Heart left ventricle (tissue), 16 donors: Measurements from ENCODE around the gene MPST. TPM values are rescaled to one million over a fixed set of nuclear protein-coding genes. Genes with fewer than 3 reads are reported as not detected.
"Not testable (repeated sequence)": the region's sequence is repeated elsewhere in the genome, so short reads cannot be mapped to it uniquely, and the experiment has no call there.

Experiments used
- ATAC-seq, 4 donors: fragments of 200-7000 bp; cut with Tn5 transposase; one replicate each; pipeline ENCODE4 v1.9.1; 2020 to 2022; ENCODE audit warnings: moderate library complexity in 4 of 4, mild to moderate bottlenecking in 3 of 4, moderate number of reproducible peaks in 1 of 4
- DNase-seq, 5 donors: peaks; one replicate each; pipeline ENCODE4 v3.0.0-alpha.2; 2020
- H3K27ac ChIP-seq, 12 donors: fragments of 200-600 bp; sonication (generic) in 4 of 12; one replicate each; pipeline versions ENCODE4 v1.5.0 to v1.8.0; 2016 to 2022; ENCODE audit warnings: mild to moderate bottlenecking in 2 of 12
- H3K27me3 ChIP-seq, 9 donors: fragments of 200-600 bp; sonication (generic) in 2 of 9; one replicate each; pipeline versions ENCODE4 v1.5.1 to v1.8.0; 2016 to 2022; ENCODE audit warnings: mild to moderate bottlenecking in 3 of 9
- H3K36me3 ChIP-seq, 9 donors: fragments of 200-600 bp; sonication (generic) in 2 of 9; one replicate each; pipeline versions ENCODE4 v1.5.0 to v1.8.0; 2018 to 2022; ENCODE audit warnings: mild to moderate bottlenecking in 2 of 9
- H3K4me1 ChIP-seq, 12 donors: fragments of 200-600 bp; sonication (generic) in 4 of 12; one replicate each; pipeline versions ENCODE4 v1.5.0 to v1.8.0; 2016 to 2022; ENCODE audit warnings: mild to moderate bottlenecking in 3 of 12
- H3K4me3 ChIP-seq, 12 donors: fragments of 200-600 bp; sonication (generic) in 4 of 12; one replicate each; pipeline versions ENCODE4 v1.5.0 to v1.8.0; 2017 to 2022; ENCODE audit warnings: mild to moderate bottlenecking in 9 of 12, moderate library complexity in 4 of 12
- H3K9me3 ChIP-seq, 12 donors: fragments of 200-600 bp; sonication (generic) in 4 of 12; one replicate each; pipeline versions ENCODE4 v1.5.0 to v1.8.0; 2016 to 2022; ENCODE audit warnings: mild to moderate bottlenecking in 1 of 12
- POLR2A ChIP-seq, 2 donors: fragments of 450-650 bp; IDR thresholded peaks; one replicate each; pipeline ENCODE4 v1.6.1; 2017; ENCODE audit warnings: antibody characterized with exemption in 2 of 2, mild to moderate bottlenecking in 2 of 2, moderate library complexity in 2 of 2
- WGBS, 4 donors: extraction: QIAGEN DNeasy Blood & Tissue Kit in 2 of 4; methylation state at CpG; one replicate each; pipeline versions ENCODE4 v1.1.5 to v1.1.7; 2013 to 2018; 5-methylcytosine and 5-hydroxymethylcytosine counted together
- intact Hi-C, 10 donors: fragments of 100-400 bp; cut with DNase I; formaldehyde crosslinking; loops; one replicate each; pipeline versions ENCODE4 v1.11.1 to v1.14.2; 2022
- polyA plus RNA-seq, 2 donors: library from polyadenylated mRNA; stranded (reverse); fragments of 200-250 nt; gene quantifications; one replicate each; pipeline ENCODE4 v1.2.3, GENCODE V29; 2013
- total RNA-seq, 9 donors: library from RNA; depleted of rRNA in 2 of 9; stranded (reverse); fragments of >200 nt in 2 of 9; fragmentation: NEBNext Ultra II Directional in 3 of 9; extraction: Animal tissue kit (Norgen Biotek cat#: 25700) in 3 of 9; gene quantifications; one replicate each; pipeline versions ENCODE4 v1.1.0 to v1.2.4, GENCODE V29; 2016 to 2023
- TF ChIP-seq, protein P1 (sequence below), 12 donors: fragments of 200-600 bp; sonication (generic) in 4 of 12; IDR thresholded peaks; one replicate each; pipeline versions ENCODE4 v1.5.0 to v1.8.0; 2018 to 2022; ENCODE audit warnings: antibody characterized with exemption in 12 of 12, mild to moderate bottlenecking in 5 of 12
- donor health status: ischemic (EF 13 %, LVEDD 7.1; RV severe dilation, severe dysfunction).
- donor health status: healthy with polysubstance abuse.
- donor health status: DM: no; HTN: yes; CAD: no.
- donor health status: DM: no; HTN: no; CAD: no.
- donor health status: ischemic (EF 25% LVEDD 6.9; RV normal size, moderate dysfunction).
- donor health status: ischemic (EF 25% LVEDD 5.7; RV mildly dilated, moderate dysfunction).
- donor health status: healthy.
- donor health status: DM: yes; HTN: yes; CAD: no.
- donor health status: ischemic (EF 35%, LVEDD 5.7; RV mildly dilated, moderate dysfunction).
- donor health status: nonischemic (EF 11% LVEDD 7.7; RV severe dilation, severe dysfunction).
- donor health status: DM: yes; HTN: yes; CAD: no.
- donor health status: PGD.
- donor health status: ischemic (EF 29% LVEDD 5.4; RV normal size, mild dysfunction).
- donor health status: nonischemic (EF 23%, LVEDD 6.1; RV moderate dilation, normal function).

The MPST gene
- total and polyA plus RNA-seq, 11 donors, result 27.5 to 157 (median 59.9) TPM

DNA sequence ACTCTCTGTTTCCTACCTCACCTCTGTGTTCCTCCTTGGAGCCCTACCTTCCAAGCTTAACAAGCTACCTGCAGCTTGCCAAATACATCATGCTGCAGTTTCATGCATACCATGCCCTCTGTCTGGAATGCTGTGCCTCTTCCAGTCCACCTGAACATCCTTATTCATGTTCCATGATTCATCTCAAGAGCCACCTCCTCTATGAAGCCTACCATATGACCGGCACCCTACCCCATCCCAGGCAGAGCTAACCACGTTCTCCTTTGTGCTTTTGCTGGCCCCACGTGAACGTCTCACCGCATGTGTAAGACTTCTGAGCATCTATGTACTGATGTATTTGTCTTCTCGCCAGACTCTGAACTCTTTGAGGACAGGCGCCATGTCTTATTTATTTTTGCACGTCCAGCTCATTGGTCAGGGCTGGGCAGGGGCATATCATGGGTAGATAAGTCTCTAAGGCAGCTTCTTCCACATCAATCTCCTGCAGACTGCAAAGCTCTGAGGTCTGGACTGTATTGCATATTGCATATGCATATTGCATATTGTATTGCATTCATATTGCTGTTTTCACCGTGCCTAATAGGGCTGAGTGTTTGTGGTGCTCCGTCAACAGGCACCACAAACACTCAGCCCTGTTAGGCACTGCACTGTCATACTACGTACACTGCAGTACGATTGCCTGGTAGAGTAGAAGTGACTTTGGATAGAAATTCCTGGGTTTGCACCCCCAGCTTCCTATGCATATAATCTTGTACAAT is 31.3 kb upstream of the MPST start:
- Histone ChIP-seq H3K36me3 (no peaks in the 10 kb centered on the region), H3K4me1 (no peaks in the 10 kb centered on the region), H3K27ac (no peak overlapping the region), H3K4me3 (no peak overlapping the region), H3K9me3 (peaks cover 0 to 19% (median 13%) of the 10 kb centered on the region in 12 donors), H3K27me3 (peaks cover 0 to 47% (median 9%) of the 10 kb centered on the region in 9 donors)
- intact Hi-C loops, result no loop called here
- no peak for DNase-seq
- TF ChIP-seq, protein P1, sequence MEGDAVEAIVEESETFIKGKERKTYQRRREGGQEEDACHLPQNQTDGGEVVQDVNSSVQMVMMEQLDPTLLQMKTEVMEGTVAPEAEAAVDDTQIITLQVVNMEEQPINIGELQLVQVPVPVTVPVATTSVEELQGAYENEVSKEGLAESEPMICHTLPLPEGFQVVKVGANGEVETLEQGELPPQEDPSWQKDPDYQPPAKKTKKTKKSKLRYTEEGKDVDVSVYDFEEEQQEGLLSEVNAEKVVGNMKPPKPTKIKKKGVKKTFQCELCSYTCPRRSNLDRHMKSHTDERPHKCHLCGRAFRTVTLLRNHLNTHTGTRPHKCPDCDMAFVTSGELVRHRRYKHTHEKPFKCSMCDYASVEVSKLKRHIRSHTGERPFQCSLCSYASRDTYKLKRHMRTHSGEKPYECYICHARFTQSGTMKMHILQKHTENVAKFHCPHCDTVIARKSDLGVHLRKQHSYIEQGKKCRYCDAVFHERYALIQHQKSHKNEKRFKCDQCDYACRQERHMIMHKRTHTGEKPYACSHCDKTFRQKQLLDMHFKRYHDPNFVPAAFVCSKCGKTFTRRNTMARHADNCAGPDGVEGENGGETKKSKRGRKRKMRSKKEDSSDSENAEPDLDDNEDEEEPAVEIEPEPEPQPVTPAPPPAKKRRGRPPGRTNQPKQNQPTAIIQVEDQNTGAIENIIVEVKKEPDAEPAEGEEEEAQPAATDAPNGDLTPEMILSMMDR (IDR thresholded peaks at IDR 0.05), result no peak
- TF ChIP-seq POLR2A (IDR thresholded peaks at IDR 0.05), result no peak
- ATAC-seq, result no peak
- WGBS, 4 donors, result 70 to 81% (median 80%) methylated on average over 12 of the region's 12 CpGs

DNA sequence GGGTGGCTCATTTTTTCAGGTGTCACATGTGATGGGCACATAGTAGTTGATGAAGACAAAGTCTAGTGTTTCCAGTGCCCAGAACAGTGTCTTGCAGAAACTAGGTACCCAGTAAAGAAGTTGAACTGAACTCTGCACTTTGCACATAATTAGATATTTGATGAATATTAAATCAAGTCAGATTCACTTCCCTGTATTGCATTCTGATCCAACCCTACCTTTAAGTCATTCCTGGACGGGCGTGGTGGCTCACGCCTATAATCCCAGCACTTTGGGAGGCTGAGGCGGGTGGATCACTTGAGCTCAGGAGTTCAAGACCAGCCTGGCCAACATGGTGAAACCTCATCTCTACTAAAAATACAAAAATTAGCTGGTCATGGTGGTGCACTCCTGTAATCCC is 30.5 kb upstream of the MPST start:
- H3K36me3 ChIP-seq, H3K4me3 ChIP-seq, H3K27ac ChIP-seq, DNase-seq, intact Hi-C loops, H3K4me1 ChIP-seq, ATAC-seq: not testable (repeated sequence)
- H3K9me3 ChIP-seq, result peaks cover 0 to 19% (median 13%) of the 10 kb centered on the region in 12 donors
- 85 to 96% (median 90%) methylated on average over 4 of the region's 4 CpGs for WGBS, 4 donors
- H3K27me3 ChIP-seq, result peaks cover 0 to 46% (median 9%) of the 10 kb centered on the region in 9 donors

GRCh38 chr22:36990457-36990856 is 29.1 kb upstream of the MPST start:
- WGBS, 4 donors, result 60 to 79% (median 72%) methylated on average over 6 of the region's 6 CpGs
- no peak for ATAC-seq

GRCh38 chr22:36991206-36991605 is 28.3 kb upstream of the MPST start:
- 46 to 59% (median 55%) methylated on average over 6 of the region's 6 CpGs for WGBS, 4 donors
- intact Hi-C loops, result no loop called here
- Histone ChIP-seq H3K9me3 (peaks cover 0 to 7% (median 4%) of the 10 kb centered on the region in 12 donors), H3K4me1 (no peaks in the 10 kb centered on the region), H3K27me3 (peaks cover 0 to 39% (median 9%) of the 10 kb centered on the region in 9 donors), H3K4me3 (no peak overlapping the region), H3K36me3 (no peaks in the 10 kb centered on the region), H3K27ac (no peak overlapping the region)
- DNase-seq (no peak), ATAC-seq (no peak)
- no peak for TF ChIP-seq POLR2A (IDR thresholded peaks at IDR 0.05)
- TF ChIP-seq, protein P1 (IDR thresholded peaks at IDR 0.05), result no peak

More at GRCh38 chr22:36990457-36990856, 29.1 kb upstream of the MPST start:
- intact Hi-C loops, result no loop called here
- H3K27ac ChIP-seq, result no peak overlapping the region
- no peaks in the 10 kb centered on the region for H3K36me3 ChIP-seq
- peaks cover 0 to 39% (median 9%) of the 10 kb centered on the region in 9 donors for H3K27me3 ChIP-seq
- peaks cover 0 to 15% (median 11%) of the 10 kb centered on the region in 12 donors for H3K9me3 ChIP-seq
- no peak overlapping the region for H3K4me3 ChIP-seq
- DNase-seq, result no peak
- TF ChIP-seq POLR2A (IDR thresholded peaks at IDR 0.05), result no peak
- TF ChIP-seq, protein P1 (IDR thresholded peaks at IDR 0.05), result no peak
- H3K4me1 ChIP-seq, result no peaks in the 10 kb centered on the region
